Vagina (tissue), 2 donors: Measurements from ENCODE around the gene WDR89. TPM values are rescaled to one million over a fixed set of nuclear protein-coding genes. Genes with fewer than 3 reads are reported as not detected.

ENCODE experiments used
- DNase-seq, 2 donors: peaks; one replicate each; pipeline ENCODE4 v3.0.0-alpha.2; 2017; ENCODE audit errors: extremely low spot score in 2 of 2
- H3K27ac ChIP-seq: fragments of 200-600 bp; sonication (generic); one replicate; pipeline ENCODE4 v1.5.1; 2019
- H3K27me3 ChIP-seq: fragments of 200-600 bp; sonication (generic); one replicate; pipeline ENCODE4 v1.5.1; 2019
- H3K36me3 ChIP-seq, 2 donors: fragments of 200-600 bp; sonication (generic); one replicate each; pipeline ENCODE4 v1.5.1; 2017 to 2019
- H3K4me1 ChIP-seq: fragments of 200-600 bp; sonication (generic); one replicate; pipeline ENCODE4 v1.5.1; 2019
- H3K4me3 ChIP-seq, 2 donors: fragments of 200-600 bp; sonication (generic); 1 replicate in 1 of 2; 2 replicates in 1 of 2; pipeline ENCODE4 v1.5.1; 2016 to 2019
- H3K9me3 ChIP-seq: fragments of 200-600 bp; sonication (generic); one replicate; pipeline ENCODE4 v1.5.1; 2019
- POLR2A ChIP-seq, 2 donors: fragments of 450-650 bp; IDR thresholded peaks; one replicate each; pipeline ENCODE4 v1.6.1; 2017; ENCODE audit warnings: antibody characterized with exemption in 2 of 2, mild to moderate bottlenecking in 2 of 2, moderate library complexity in 2 of 2
- POLR2AphosphoS5 ChIP-seq, 2 donors: sonication (generic); formaldehyde crosslinking; IDR thresholded peaks; one replicate each; pipeline ENCODE4 v1.9.0; 2017; ENCODE audit warnings: antibody characterized with exemption in 2 of 2, mild to moderate bottlenecking in 2 of 2, low read depth in 1 of 2; ENCODE audit not compliant: insufficient read depth in 1 of 2
- intact Hi-C: fragments of 100-400 bp; cut with DNase I; formaldehyde crosslinking; loops from one replicate; pipeline ENCODE4 v1.15.1; 2023
- total RNA-seq: library from RNA; depleted of rRNA; stranded (reverse); fragments of >200 nt; gene quantifications from one replicate; pipeline ENCODE4 v1.2.3, GENCODE V29; 2016
- TF ChIP-seq, protein P1 (sequence below), 3 experiments: fragments of 450-650 bp in 2 of 3; fragments of 200-600 bp in 1 of 3; sonication (generic) in 1 of 3; IDR thresholded peaks; one replicate each; pipeline ENCODE4 v1.5.1; 2017 to 2019; ENCODE audit warnings: antibody characterized with exemption in 3 of 3, mild to moderate bottlenecking in 2 of 3, moderate library complexity in 2 of 3

WDR89 gene
- total RNA-seq, 1 donor from 2014 or later = 7.4 TPM

DNA sequence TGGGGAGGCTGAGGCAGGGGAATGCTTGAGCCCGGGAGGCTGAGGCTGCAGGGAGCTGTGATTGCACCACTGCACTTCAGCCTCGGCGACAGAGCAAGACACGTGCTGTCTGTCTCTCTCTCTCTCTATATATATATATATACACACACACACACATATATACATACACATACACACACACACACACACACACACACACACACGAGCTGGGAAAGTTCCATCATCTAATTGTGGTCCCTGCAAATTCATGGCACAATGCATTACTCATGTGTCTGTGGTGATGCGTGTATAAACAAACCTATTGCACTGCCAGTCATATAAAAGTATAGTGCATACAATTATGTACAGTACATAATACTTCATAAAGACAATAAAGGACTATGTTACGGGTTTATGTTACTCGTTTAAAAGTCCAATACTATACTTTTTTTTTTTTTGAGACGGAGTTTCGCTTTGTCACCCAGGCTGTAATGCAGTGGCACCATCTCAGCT, 36.6 kb downstream of the WDR89 start:
- H3K4me1 ChIP-seq = no peaks in the 10 kb centered on the region
- no peaks in the 10 kb centered on the region for H3K27me3 ChIP-seq
- no peak overlapping the region for H3K27ac ChIP-seq
- TF ChIP-seq, protein P1, sequence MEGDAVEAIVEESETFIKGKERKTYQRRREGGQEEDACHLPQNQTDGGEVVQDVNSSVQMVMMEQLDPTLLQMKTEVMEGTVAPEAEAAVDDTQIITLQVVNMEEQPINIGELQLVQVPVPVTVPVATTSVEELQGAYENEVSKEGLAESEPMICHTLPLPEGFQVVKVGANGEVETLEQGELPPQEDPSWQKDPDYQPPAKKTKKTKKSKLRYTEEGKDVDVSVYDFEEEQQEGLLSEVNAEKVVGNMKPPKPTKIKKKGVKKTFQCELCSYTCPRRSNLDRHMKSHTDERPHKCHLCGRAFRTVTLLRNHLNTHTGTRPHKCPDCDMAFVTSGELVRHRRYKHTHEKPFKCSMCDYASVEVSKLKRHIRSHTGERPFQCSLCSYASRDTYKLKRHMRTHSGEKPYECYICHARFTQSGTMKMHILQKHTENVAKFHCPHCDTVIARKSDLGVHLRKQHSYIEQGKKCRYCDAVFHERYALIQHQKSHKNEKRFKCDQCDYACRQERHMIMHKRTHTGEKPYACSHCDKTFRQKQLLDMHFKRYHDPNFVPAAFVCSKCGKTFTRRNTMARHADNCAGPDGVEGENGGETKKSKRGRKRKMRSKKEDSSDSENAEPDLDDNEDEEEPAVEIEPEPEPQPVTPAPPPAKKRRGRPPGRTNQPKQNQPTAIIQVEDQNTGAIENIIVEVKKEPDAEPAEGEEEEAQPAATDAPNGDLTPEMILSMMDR (IDR thresholded peaks at IDR 0.05) = no peak
- H3K36me3 ChIP-seq = no peaks in the 10 kb centered on the region
- no peak for DNase-seq
- no peak overlapping the region for H3K4me3 ChIP-seq
- intact Hi-C loops = no loop called here
- H3K9me3 ChIP-seq = no peaks in the 10 kb centered on the region

DNA sequence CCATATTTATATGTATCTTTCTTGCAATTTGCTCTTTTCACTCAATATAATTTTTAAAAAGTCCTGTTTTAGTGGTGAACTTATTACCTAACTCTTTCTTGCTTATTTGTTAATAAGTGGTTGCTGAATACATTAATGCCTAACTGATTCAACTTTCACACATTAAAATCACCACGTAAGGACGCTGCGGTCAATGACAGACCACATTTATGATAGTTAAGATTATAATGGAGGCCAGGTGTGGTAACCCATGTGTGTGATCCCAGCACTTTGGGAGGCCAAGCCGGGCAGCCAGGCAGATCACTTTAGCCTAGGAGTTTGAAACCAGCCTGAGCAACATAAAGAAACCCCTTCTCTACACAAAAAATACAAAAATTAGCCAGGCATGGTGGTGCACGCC, 37.0 kb downstream of the WDR89 start:
- DNase-seq = no peak
- H3K27me3 ChIP-seq = no peaks in the 10 kb centered on the region
- TF ChIP-seq POLR2A (IDR thresholded peaks at IDR 0.05) (no peak), POLR2AphosphoS5 (IDR thresholded peaks at IDR 0.05; ENCODE audit: insufficient read depth in 1 of 2, low read depth in 1 of 2) (no peak)
- TF ChIP-seq, protein P1 (IDR thresholded peaks at IDR 0.05) = no peak
- H3K4me1 ChIP-seq = no peaks in the 10 kb centered on the region
- no peaks in the 10 kb centered on the region for H3K36me3 ChIP-seq
- H3K27ac ChIP-seq = no peak overlapping the region
- H3K9me3 ChIP-seq = no peaks in the 10 kb centered on the region
- intact Hi-C loops = no loop called here
- no peak overlapping the region for H3K4me3 ChIP-seq

DNA sequence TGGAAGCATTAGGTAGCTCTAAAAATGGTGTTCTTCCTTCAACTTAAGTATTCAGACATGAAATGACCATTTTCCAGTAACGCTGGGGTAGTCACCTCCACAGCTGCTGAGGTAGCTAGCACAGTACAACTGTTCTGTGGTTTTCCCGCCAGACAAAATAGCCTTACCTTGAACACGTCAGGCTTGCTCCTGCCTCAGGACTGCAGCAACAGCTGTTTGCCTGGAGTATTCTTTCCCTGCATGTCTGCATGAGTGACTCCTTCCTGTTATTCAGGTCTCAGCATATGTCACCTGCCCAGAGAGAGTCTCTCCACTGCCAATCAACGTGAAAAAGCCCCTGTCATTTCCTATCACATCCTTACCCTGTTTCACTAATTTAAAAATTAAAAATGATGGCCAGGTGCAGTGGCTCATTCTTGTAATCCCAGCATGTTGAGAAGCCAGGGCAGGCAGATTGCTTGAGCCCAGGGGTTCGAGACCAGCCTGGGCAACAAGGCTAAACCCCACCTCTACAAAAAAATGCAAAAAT, 37.9 kb downstream of the WDR89 start:
- H3K36me3 ChIP-seq = no peaks in the 10 kb centered on the region
- intact Hi-C loops = no loop called here
- TF ChIP-seq POLR2A (IDR thresholded peaks at IDR 0.05) (no peak), POLR2AphosphoS5 (IDR thresholded peaks at IDR 0.05; ENCODE audit: insufficient read depth in 1 of 2, low read depth in 1 of 2) (no peak)
- TF ChIP-seq, protein P1 (IDR thresholded peaks at IDR 0.05) = no peak

DNA sequence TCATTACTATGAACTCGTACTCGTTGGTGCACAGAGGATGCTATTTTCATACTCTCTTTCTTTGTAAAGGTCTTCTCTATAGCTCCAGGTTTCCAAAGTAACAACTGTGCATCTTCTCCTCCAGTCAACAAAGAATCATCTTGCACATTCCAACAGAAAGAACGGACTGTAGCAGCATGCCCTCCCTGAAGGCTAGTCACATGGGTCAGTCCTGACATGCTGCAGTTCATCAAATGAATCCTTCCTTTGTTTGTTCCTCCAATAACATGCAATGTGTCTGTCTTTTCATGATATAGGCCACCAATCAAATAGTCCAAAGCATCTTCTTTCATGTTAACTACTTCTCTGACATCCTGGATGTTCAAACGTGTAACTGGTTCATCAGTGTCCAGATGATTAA, 42.9 kb downstream of the WDR89 start:
- no peaks in the 10 kb centered on the region for H3K9me3 ChIP-seq
- no peaks in the 10 kb centered on the region for H3K4me1 ChIP-seq
- H3K27me3 ChIP-seq = no peaks in the 10 kb centered on the region
- no peak overlapping the region for H3K4me3 ChIP-seq
- no peak overlapping the region for H3K27ac ChIP-seq
- intact Hi-C loops = no loop called here
- no peak for DNase-seq
- peaks cover 0 to 5% of the 10 kb centered on the region in 2 donors for H3K36me3 ChIP-seq
- TF ChIP-seq POLR2AphosphoS5 (IDR thresholded peaks at IDR 0.05; ENCODE audit: insufficient read depth in 1 of 2, low read depth in 1 of 2) (no peak), POLR2A (IDR thresholded peaks at IDR 0.05) (no peak)
- TF ChIP-seq, protein P1 (IDR thresholded peaks at IDR 0.05) = no peak

More for the DNA sequence above, 37.9 kb downstream of the WDR89 start:
- H3K4me3 ChIP-seq = no peak overlapping the region
- no peaks in the 10 kb centered on the region for H3K4me1 ChIP-seq
- no peak for DNase-seq
- H3K27ac ChIP-seq = no peak overlapping the region
- no peaks in the 10 kb centered on the region for H3K27me3 ChIP-seq
- H3K9me3 ChIP-seq = no peaks in the 10 kb centered on the region

DNA sequence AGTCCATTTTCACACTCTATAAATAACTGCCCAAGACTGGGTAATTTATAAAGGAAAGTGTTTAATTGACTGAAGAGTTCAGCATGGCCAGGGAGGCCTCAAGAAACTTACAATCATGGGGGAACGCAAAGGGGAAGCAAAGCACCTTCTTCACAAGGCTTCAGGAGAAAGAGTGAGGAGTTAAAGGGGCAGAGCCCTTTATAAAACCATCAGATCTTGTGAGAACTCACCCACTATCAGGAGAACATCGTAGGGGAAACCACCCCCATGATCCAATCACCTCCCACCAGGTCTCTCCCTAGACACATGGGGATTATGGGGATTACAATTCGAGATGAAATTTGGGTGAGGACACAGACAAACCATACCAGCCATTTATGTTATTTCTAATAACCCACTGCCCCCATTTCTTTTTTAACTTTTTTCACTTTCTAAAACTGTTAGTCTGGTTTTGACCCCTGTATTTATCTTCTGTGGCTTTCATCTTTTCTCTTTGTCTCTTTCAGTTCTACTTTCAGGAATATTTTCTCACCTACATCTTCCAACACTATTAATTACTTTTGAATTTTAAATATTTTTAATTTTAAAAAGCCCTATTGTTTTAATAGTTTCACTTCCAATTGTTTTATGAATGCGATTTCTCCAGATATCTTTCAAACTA, 44.5 kb downstream of the WDR89 start:
- TF ChIP-seq POLR2AphosphoS5 (IDR thresholded peaks at IDR 0.05; ENCODE audit: insufficient read depth in 1 of 2, low read depth in 1 of 2) = no peak
- TF ChIP-seq, protein P1 (IDR thresholded peaks at IDR 0.05) = no peak
- no peak for TF ChIP-seq POLR2A (IDR thresholded peaks at IDR 0.05)
- no peaks in the 10 kb centered on the region for H3K9me3 ChIP-seq
- H3K27me3 ChIP-seq = no peaks in the 10 kb centered on the region
- peaks cover 0 to 5% of the 10 kb centered on the region in 2 donors for H3K36me3 ChIP-seq
- H3K27ac ChIP-seq = no peak overlapping the region
- intact Hi-C loops = no loop called here
- no peaks in the 10 kb centered on the region for H3K4me1 ChIP-seq
- no peak for DNase-seq
- H3K4me3 ChIP-seq = no peak overlapping the region
